Retinal pigment epithelial cell (primary cell): ENCODE data around the gene DOC2A.

ENCODE experiments used
- DNase-seq: peaks from one replicate; pipeline ENCODE4 v3.0.0-alpha.2; 2010; ENCODE audit warnings: low read depth
- H3K4me3 ChIP-seq: 2 replicates; pipeline ENCODE4 v1.5.1; 2011; ENCODE audit warnings: mild to moderate bottlenecking, low read length, control low read depth, moderate library complexity
- CTCF ChIP-seq: conservative IDR thresholded peaks from 2 replicates; pipeline ENCODE4 v1.5.1; 2011; ENCODE audit warnings: low read depth, low read length, control low read depth, inconsistent platforms

The DOC2A gene

GRCh38 chr16:29990883-29991570, 19.8 kb downstream of the DOC2A start:
- DNase-seq = no peak
- TF ChIP-seq CTCF = no peak
- H3K4me3 ChIP-seq = no peak overlapping the region

GRCh38 chr16:29990034-29990433, 20.8 kb downstream of the DOC2A start:
- no peak overlapping the region for H3K4me3 ChIP-seq
- TF ChIP-seq CTCF = no peak
- DNase-seq = no peak

GRCh38 chr16:29989111-29989858, 21.5 kb downstream of the DOC2A start:
- no peak for TF ChIP-seq CTCF
- DNase-seq = no peak
- H3K4me3 ChIP-seq = no peak overlapping the region

GRCh38 chr16:29988346-29989075, 22.3 kb downstream of the DOC2A start:
- no peak for DNase-seq
- H3K4me3 ChIP-seq = no peak overlapping the region
- no peak for TF ChIP-seq CTCF

- TF ChIP-seq CTCF = no peak
- no peak for DNase-seq
- no peak overlapping the region for H3K4me3 ChIP-seq
These were observed 23.3 kb downstream of the DOC2A start for GRCh38 chr16:29987371-29988085.

GRCh38 chr16:29986931-29987330, 23.9 kb downstream of the DOC2A start:
- TF ChIP-seq CTCF = no peak
- DNase-seq = no peak
- no peak overlapping the region for H3K4me3 ChIP-seq
